ENCODE results near the gene ZBTB39.
"Not testable (repeated sequence)": the region's sequence is repeated elsewhere in the genome, so short reads cannot be mapped to it uniquely, and the experiment has no call there.

Gene ZBTB39

GRCh38 chr12:57031138-57031725, 24.9 kb upstream of the ZBTB39 start:
- DNase-seq (ENCODE audit: low spot score), result no peak

GRCh38 chr12:57029457-57029856, 23.1 kb upstream of the ZBTB39 start:
- DNase-seq (ENCODE audit: low spot score), result no peak

DNA sequence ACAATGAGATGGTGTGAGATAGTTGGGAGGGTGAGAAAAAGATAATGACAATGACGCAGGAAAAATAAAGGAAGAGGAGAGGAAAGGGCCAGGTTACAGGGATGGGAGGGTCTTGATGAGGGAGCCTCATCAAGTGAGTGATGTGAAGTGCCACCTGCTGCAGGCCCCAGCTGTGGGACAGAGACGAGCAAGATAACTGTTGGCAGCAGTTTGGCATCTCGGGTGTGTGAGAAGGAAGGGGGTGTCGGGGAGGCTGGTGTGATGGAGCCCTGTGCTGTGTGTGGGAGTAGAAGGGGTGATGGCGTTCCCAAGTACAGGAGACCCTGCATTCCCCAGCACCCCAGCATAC, 21.4 kb upstream of the ZBTB39 start:
- no peak for DNase-seq (ENCODE audit: low spot score)

- DNase-seq (ENCODE audit: low spot score), result peak; percentile 84
These were observed 20.9 kb upstream of the ZBTB39 start for GRCh38 chr12:57027011-57027804.

DNA sequence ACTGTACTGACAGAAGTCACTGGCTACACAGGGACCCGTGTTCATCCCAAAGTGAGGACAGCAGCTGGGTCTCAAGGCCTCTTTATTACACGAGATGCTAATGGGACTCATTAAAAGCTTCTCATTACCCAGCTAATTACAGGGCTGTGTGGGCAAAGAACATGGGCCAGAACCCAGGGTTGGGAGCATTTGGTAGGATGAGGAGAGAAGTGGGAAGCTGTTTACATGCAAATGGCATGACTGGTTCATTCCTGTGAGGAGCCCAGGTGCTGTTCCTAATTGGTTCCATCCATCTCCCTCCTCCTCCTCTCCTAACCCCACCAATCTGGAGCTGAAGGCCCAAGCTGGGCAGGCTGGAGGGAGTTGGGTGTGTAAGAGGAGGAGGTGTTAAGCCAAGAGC, 18.9 kb upstream of the ZBTB39 start:
- DNase-seq (ENCODE audit: low spot score), result no peak

- not testable (repeated sequence) for DNase-seq (ENCODE audit: low spot score)
These were observed 16.0 kb upstream of the ZBTB39 start for GRCh38 chr12:57022324-57022723.

DNA sequence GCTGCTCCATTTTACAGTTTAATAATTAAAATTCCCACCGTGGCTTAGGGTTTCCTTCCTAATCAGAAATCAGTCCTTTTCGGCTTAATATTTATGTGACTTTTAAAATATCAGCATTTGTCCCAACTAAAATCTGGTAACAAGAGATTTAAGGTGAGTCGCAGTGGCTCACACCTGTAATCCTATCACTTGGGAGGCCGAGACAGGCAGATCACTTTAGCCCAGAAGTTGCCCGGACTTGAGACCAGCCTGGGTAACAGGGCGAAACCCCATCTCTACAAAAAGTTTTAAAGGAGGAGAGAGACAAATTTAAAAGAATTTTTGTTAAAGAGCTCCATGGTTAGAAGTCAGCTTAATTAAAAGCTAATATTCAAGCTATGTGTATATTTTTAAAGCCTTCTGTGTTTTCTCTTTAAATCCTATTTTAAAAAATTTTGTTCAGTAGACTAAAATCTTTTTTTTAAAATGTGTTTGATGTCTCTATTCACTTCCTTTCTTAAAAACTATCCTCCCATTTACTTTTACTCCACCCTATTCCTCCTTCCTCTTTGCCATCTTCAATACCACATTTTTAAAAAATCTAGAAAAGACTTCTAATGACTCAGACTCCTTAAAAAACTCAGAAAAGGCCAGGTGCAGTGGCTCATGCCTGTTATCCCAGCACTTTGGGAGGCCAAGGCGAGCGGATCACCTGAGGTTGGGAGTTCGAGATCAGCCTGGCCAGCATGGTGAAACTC, 13.8 kb upstream of the ZBTB39 start:
- DNase-seq (ENCODE audit: low spot score), result no peak

DNA sequence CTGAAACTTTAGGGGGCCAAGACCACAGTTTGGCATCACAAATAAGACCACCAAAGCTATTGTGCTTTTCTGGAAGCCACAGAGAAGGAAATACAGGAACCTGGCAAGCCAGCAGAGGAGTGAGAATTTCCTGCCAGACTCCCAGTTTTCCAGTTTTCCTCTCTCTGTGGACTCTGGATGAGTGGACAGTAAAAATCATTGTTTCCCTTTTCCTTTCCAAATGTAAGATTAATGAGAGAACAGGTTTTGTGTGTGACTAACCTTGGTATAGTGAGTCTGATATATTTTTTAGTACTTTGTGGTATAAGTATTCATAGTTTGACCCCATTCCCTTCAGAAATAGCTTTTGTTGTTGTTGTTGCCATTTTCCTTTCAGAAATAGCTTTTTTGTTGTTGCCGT, 12.6 kb upstream of the ZBTB39 start:
- no peak for DNase-seq (ENCODE audit: low spot score)

- DNase-seq (ENCODE audit: low spot score), result not testable (repeated sequence)
These were observed 12.0 kb upstream of the ZBTB39 start for GRCh38 chr12:57018353-57018752.

- peak; percentile 76 for DNase-seq (ENCODE audit: low spot score)
These were observed 10.0 kb upstream of the ZBTB39 start, which contains the start of gene TAC3 for GRCh38 chr12:57016348-57016747. Gene TAC3, minus strand, starts transcription at chr12:57016529. Its CDS starts 732 bp downstream, at chr12:57015797.

- DNase-seq (ENCODE audit: low spot score), result no peak
These were observed 6.5 kb upstream of the ZBTB39 start for GRCh38 chr12:57012600-57013465.

DNA sequence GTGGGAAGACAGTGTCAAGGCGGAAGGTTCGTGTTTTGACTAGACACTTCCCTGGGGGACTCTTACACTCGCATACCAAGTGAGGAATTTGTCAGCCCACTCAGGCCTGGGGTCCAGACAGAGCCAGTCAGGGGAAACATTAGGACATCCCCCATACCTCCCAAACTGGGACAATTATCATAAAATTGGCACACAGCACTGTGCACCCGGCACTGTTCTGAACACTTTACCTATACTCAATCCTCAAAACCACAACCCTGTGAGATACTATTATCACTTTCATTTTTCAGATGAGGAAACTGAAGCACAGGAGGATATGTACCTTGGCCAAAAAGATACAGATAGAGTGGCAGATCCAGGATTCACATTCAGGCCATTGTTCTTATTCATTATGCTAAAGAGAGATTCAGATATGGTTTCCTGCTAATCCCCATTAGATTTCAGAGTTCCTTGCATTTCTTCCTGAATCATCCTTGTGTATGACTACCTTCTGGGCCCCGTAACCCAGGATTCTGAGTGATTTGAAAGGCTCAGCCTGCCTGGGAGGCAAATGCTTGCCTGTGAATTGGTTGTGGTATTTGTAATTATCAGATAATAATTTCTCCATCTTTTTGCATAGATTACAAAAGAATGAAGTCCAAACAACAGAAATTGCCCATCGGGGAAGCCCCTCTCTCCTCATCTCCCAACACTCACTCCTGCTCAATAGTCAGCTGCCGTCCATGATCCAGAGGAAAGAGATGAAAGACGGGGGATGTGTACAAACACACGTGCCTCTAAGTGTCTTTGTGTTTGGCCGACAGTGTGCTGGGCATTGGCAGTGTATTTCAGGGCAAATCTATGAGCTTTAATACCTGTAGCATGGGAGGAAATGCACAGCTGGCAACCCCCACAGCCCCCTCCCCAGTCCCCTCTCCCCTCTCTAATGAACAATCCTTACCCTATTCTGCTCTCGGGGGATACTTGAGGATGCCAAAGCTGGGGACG, 5.4 kb upstream of the ZBTB39 start:
- DNase-seq (ENCODE audit: low spot score), result no peak

DNA sequence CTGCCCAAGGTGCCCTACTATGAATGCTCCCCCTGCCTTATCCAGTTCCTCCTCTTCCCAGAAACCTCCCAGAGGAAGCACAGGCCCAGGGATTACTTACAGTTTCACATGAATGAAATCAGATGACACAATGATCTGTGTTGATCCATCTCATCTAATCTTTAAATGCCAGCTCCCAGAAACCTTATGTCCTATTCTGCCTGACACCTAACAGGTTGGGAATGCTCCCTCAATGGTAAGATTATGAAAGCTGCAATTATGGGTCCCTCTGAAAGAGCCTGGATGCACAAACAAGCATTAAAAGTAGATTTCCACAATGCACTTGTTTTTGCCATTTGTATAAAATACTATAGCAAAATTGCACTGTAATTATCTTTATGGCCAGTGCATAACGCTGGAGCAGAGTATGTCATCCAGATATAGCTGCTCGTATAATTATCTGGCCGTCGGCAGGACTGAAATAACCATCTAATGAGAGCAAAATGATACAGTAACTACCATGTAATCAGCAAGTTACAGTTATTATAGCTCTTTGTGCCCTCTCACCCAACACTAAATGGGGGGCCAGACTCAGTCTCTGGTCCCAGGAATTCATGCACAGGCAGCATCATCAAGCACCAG, 4.4 kb upstream of the ZBTB39 start:
- no peak for DNase-seq (ENCODE audit: low spot score)

- no peak for DNase-seq (ENCODE audit: low spot score)
These were observed 3.7 kb upstream of the ZBTB39 start for GRCh38 chr12:57009949-57010626.

- peak; percentile 74 for DNase-seq (ENCODE audit: low spot score)
These were observed 1.8 kb upstream of the ZBTB39 start for GRCh38 chr12:57008178-57008577.

- no peak for DNase-seq (ENCODE audit: low spot score)
These were observed 596 bp upstream of the ZBTB39 start for GRCh38 chr12:57006809-57007475.

GRCh38 chr12:57004651-57005050, 1.7 kb downstream of the ZBTB39 start:
- DNase-seq (ENCODE audit: low spot score), result no peak

- no peak for DNase-seq (ENCODE audit: low spot score)
These were observed 3.0 kb downstream of the ZBTB39 start for GRCh38 chr12:57003395-57003794.

GRCh38 chr12:57001448-57001906, 4.9 kb downstream of the ZBTB39 start:
- DNase-seq (ENCODE audit: low spot score), result peak; percentile 50
